ENCODE results near the gene ATP7B. TPM values are rescaled to one million over a fixed set of nuclear protein-coding genes. Genes with fewer than 3 reads are reported as not detected.
"Not testable (repeated sequence)": the region's sequence is repeated elsewhere in the genome, so short reads cannot be mapped to it uniquely, and the experiment has no call there.

Gene ATP7B
- total RNA-seq, 1 experiment from 2014 or later: 0.84 TPM

DNA sequence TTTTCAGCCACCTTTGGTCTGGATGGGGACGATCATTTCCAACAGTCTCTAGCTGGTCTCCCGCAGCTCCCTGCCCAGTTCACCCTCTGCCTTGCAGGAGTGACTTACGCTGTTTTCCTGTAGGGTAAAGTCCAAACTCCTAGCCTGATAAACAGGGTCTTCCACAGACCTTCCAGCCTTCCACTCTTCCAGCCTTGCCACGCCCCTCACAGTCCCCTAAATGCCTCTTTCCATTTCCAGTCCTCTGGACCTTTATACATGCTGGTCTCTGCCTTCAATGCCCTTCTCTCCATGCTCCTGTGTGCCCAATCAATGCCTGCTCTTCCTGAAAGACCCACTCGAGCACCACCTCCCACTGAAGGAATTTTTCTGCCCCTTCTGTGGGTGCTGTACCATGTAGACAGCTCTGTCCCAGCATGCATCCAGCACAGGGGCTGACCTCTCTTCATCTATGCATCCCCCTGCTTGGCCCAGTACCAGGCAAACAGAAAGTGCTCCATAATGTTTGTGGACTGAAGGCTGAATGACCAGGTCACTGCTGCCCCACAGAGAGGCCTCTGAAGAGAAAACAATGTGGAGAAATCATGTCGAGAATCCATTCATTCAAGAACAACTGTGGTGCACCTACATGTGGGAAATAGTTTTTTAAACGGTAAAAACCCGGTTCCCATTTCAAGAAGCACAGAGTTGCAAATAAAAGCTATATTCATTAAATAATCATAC lies 4.6 kb downstream of the ATP7B start:
- no peak for DNase-seq (ENCODE audit: low read depth)

DNA sequence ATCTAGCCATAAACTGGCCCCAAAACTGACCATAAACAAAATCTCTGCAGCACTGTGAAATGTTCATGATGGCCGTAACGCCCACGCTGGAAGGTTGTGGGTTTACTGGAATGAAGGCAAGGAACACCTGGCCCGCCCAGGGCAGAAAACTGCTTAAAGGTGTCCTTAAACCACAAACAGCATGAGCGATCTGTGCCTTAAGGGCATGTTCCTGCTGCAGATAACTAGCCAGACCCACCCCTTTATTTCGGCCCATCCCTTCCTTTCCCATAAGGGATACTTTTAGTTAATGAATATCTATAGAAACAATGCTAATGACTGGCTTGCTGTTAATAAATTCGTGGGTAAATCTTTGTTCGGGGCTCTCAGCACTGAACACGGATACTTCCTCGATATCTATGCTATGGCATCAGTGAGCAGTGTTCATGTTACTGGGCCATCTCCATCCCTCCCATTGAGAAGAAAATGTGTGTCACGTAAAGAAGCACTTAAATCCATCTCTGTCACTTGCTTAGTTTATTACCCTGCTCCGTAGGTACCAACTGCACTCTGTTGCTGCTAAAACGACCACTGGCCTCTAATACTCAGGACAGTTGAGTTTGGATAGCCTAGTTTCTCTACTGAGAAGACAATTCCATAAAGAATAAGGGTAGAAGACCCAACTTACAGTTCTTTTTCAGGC lies 5.3 kb downstream of the ATP7B start:
- no peak for DNase-seq (ENCODE audit: low read depth)

DNA sequence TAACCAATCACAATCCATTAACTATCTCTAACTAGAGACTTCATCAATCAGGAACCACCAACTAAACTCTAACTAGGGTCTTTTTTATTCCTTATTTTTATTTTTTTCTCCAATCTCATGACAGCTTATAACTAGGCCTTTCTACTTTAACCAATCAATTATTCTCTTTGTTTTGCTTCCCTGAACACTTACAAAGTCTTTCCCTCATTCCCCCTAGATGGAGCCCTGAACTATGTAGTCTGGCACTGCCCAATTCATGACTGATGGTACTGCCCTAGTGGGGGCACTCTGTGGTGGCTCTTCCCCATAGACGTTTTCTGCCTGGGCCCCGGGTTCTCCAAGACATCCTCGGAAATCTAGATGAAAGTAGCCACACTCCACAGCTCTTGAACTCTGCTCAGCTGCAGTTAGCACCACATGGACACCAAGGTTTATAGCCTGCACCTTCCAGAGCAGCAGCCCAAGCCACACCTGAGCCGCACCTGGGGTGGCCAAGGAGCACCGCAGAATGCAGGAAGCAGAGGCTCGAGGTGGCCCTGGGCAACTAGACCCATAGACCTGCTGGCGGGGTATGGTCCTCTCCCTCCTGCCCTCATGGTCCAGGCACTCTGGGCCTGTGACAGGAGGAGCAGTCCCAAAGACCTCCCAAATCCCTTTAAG lies 6.6 kb downstream of the ATP7B start:
- DNase-seq (ENCODE audit: low read depth): no peak

DNA sequence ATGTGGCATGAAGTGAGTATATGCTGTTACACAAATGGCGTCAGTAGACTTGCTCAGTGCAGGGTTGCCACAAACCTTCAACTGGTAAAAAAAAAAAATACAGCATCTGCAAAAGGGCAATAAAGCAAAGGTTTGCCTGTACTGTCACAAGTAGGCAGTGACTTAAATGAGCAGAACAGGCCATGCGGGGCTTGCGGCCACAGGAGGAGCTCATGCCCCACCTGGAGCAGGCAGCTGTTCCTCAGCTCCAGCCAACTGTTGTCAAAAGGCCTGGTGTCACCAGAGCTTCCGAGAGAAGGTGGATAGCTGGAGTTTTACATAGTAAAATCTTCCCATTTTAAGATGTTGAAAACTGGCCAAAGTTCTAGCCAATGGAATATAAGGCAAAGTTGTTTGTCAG lies 7.7 kb downstream of the ATP7B start:
- DNase-seq (ENCODE audit: low read depth): no peak

DNA sequence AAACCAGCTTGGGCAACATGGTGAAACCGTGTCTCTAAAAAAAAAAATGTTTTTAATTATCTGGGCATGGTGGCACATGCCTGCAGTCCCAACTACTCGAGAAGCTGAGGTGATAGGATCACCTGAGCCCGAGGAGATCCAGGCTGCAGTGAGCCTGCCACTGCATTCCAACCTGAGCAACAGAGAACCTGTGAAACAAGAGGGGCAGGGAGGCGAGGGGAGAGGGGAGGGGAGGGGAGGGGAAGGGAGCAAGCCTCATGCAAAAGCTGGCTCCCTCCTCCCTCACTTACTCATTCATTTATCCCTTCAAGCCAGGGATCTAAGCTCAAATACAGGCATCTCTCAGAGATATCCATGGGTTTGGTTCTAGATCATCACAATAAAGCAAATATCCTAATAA lies 8.9 kb downstream of the ATP7B start:
- DNase-seq (ENCODE audit: low read depth): no peak

DNA sequence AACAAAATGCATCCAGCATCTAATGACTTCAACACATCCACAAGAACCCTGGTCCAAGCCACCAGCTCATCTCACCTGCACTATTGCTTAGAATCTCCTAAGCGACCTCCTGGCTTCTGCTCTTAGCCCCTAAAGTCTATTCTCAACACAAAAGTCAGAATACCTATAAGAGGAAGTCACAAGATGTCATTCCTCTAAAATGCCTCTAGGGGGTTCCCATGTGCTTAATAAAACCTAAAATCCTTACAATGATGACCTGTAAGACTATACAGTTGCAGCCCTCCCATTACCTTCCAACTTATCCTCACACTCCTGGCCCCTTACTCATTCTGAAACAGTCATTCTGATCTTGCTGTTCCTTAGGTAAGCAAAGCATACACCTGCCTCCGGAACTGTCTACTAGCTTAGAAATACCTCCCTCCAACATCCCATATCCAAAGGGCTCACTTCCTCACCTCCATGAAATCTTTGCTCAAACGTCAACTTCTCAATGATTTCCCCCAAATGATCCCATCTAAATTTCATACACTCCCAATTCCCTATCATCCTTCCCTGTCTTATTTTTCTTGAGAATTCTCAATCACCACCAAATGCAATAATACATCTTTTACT lies 10.0 kb downstream of the ATP7B start:
- peak; percentile 40 for DNase-seq (ENCODE audit: low read depth)

DNA sequence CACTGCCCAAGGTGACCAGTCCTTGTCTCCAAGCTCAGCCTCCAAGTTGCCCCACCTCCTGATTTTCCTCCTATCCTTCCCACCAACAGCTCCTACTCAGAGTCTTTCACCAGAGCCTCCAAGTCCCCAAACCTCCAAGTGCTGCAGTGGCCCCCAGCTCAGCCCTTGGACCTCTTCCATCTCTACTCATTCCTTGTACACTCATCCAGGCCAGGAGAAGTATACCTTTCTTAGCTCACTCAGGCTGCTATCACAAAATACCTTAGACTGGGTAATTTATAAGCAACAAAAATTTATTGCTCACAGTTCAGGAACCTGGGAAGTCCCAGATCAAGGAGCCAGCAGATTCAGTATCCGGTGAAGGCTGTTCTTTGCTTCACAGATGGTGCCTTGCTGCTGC lies 11.3 kb downstream of the ATP7B start:
- DNase-seq (ENCODE audit: low read depth): no peak

DNA sequence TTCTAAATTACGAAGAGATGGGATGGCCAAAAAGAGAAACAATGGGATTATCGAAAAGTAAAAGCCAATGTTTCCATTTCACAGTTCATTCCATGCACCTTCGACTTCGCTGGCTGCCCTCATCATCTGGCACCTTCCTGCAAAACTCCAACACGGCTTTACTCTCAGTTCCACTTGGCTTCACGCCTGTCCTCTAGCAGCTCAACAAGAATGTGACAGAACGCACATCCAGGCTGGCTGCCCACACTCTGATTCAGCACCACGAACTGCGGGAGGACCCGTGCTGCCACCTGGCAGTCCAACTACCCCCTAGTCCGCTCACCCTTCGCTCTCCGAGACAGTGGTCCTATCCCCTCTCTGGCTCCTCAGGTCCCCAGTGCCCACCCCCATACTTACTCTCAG lies 11.7 kb downstream of the ATP7B start:
- DNase-seq (ENCODE audit: low read depth): no peak

DNA sequence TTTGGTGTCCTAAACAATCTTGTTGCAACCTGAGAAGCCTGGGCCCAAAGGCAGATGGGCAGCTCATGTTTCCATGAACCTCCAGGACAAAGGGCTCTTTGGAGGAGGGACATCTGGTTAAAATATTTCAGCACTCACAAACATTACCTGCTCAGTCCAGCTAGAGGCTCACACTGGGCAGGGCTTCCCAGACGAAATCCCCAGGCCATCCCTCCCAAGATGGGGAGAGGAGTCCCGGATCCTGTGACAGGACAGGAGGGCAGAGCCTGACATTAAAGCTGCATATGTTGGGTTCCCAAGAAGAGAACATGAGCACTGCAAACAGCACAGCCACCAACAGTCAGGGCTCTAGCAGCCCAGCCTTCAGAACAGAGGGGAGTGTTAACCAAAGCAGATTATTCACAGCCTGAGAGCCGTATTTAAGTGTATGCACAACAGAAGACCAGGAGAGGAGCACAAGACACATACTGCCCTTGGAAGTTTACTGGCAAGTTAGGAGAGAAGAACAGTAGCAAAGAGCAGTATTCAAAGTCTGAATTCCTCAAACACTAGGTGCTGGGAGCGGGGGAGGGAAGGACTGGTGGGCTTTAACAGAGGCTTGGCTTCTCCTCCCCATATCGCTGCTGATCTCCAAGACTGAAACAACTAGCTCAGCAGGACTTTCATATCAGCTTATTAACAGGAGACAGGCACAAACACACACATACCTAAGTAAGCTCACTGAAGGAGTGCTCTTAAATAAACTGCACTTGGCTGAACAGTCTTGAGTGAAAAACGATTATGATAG lies 12.3 kb downstream of the ATP7B start:
- no peak for DNase-seq (ENCODE audit: low read depth)

DNA sequence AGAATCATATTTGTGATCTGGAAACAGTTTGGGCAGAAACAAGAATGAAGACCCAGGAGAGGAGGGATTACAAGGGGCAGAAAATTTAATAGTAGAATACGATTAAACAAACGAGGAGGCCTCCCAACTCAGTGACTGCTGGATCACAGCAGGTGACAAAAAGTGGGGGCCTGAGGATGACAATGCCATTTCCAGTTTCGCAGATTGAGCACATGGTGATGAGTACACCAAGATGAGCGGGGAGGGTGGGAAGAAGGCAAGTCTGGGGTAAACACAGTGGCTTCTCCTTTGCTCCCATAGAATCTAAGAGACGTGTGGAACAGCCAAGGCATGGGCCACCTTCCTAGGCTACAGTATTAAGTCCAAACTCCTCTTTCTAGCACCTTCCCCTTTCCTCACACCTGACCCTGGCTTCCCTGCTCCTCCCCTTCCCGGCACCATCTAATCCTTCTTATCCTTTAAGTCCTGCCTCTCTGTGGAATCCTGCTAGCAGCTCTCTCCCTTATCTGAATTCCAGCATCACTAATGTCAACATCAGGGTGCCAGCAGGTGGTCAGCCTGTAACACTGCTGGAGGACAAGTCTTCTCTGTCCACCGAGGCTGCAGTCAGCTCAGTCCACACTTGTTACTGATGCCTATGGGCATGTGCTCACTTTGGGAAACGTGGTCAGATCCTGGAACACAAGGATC lies 13.5 kb downstream of the ATP7B start:
- DNase-seq (ENCODE audit: low read depth): no peak

DNA sequence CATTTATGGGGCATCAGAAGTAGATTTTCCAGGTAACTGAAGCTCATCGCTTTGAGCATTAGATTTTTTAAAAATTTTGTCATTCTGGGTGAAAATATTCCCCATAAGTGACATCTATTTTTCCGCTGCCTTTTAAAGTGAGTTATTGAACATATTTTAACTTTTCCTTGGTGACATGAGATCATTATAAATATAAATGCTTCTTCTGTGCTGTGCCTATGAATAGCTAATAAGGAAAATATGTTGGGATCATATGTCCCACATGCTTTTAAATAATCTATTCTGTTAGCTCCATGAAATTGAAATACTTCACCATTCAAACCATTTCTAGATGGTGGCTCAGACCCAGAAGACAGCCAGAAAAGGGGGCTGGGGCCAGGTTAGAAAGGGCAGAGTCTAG lies 14.1 kb downstream of the ATP7B start:
- DNase-seq (ENCODE audit: low read depth): no peak

DNA sequence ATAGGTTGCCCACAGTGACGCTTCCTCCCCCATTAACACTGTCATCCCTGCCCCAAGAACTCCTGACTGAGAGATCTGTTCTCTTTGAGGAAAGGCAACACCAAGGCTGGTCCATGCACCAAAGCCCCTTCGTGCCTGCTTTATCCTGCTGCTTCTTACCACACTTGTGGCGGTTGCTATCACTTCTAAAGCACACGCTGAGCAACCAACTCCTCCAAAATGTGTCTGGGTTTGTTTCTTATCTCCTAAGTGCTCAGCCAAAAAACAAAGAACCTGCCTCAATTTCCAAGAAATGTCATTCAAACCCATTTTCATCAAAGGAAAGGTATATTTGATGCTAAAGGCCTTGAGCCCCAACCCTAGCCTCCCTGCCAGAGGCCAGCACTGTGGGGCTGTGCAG lies 14.6 kb downstream of the ATP7B start:
- DNase-seq (ENCODE audit: low read depth): no peak

DNA sequence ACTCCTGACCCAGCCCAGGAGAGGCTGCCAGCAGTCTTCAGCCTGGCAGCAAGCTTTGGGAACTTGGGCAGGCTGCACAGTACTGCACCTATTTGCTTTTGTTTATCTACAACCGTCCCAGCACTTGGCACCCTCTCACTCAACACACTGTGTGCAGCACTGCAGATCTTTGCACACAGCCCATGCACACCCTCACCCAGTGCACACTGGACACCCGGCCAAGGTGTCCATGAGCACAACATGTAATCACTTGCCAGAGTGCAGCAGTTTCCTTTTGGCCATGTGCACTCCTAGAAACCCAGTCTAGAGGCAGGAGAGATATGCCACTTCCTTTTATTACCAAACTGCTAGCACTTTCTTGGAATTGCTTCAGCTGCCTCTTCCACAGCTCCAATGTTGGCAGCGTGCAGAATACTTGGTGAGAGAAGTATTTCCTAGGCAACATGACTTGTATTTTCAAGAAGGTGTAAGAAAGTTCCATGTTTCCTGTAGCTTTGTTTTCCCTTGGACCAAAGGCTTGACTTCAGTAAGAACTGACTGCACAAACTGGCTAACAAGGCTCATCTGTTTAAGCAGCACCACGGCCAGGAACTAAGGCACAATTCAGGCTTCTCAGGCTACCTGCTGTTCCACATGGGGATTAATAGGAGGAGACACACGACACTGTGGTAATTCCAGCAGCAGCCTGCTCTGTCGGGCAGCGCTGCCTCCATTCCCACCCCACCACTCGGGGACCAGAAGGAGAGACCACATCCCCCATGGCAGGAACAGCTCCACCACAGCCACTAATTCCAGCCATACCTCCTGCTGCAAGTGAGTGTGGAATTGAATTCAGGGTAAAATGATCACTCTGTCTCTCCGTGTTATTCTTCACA lies 15.3 kb downstream of the ATP7B start:
- no peak for DNase-seq (ENCODE audit: low read depth)

DNA sequence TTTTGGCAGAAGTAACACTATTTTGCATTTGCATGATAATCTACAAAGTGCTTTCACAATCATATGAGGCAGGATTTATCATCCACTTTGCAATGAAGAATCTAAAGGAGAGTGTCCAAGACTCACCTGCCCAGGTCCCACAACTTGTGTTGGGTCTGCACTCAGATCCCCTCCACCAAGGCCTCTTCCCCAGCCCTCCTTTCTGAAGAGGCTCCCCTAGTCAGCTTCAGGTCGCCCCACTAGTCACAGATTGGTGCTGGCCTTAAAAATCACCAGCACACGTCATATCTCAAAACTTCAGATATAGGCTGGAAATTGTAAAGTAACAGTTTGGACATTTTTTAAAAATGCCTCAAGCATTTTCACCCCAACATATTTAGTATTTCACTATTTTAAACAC lies 17.5 kb downstream of the ATP7B start:
- no peak for DNase-seq (ENCODE audit: low read depth)

DNA sequence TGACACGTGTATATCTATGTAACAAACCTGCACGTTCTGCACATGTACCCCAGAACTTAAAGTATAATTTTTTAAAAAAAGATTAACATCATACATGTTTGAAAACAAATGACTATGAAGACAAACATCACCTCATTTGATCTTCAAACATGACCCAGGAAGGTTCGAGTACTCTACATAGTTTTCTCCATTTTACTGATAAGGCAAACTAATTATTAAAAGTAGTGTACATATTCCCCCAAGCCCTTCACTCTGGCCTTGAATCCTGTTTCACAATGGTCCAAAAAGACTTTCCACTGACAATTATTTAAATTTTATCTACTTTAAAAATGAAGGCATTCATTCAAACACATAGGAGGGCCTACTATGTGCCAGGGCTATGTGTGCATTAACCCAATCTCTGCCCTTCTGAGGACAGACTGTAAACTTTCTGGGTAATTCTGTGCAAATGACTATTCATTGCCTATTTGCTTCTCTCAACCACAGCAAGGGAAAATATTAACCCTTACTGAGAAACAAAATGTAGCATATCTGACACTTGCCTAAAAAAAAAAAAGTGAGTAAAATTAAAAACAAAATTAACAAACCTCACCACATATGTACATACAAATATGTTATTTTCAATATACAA lies 22.1 kb downstream of the ATP7B start:
- DNase-seq (ENCODE audit: low read depth): no peak

DNA sequence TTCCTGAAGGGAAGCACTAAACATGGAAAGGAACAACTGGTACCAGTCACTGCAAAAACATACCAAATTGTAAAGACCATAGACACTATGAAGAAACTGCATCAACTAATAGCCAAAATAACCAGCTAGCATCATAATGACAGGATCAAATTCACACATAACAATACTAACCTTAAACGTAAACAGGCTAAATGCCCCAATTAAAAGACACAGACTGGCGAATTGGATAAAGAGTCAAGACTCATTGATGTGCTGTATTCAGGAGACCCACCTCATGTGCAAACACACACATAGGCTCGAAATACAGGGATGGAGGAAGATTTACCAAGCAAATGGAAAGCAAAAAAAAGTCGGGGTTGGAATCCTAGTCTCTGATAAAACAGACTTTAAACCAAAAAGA lies 26.3 kb downstream of the ATP7B start:
- not testable (repeated sequence) for DNase-seq (ENCODE audit: low read depth)

DNA sequence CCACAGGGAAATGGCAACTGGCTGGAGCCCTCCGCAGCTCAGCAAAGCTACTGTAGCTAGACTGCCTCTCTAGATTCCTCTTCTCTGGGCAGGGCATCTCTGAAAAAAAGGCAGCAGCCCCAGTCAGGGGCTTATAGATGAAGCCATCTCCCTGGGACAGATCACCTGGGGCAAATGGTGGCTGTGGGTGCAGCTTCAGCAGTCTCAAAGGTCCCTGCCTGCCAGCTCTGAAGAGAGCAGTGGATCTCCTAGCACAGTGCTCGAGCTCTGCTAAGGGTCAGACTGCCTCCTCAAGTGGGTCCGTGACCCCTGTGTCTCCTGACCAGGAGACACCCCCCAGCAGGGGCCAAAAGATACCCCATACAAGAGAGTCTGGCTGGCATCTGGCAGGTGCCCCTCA lies 28.0 kb downstream of the ATP7B start:
- DNase-seq (ENCODE audit: low read depth): not testable (repeated sequence)

DNA sequence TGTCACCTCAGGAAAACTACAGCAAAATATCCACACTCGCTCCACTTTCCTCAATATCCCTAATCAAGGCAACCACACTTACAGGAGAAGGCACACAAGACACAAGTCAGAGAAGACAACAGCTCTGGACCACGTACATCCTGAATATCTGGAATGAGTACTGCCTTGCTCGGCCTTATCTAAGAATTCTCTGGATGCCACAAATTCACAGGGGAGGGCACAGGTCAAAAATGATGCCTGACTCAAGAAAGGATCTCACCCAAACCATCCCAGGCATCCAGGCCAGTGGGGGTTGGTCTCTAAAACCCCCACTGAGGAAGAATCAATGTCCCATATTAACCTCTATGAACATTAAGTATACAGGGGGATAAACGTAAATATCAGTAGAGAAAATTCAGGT lies 29.9 kb downstream of the ATP7B start:
- DNase-seq (ENCODE audit: low read depth): no peak

DNA sequence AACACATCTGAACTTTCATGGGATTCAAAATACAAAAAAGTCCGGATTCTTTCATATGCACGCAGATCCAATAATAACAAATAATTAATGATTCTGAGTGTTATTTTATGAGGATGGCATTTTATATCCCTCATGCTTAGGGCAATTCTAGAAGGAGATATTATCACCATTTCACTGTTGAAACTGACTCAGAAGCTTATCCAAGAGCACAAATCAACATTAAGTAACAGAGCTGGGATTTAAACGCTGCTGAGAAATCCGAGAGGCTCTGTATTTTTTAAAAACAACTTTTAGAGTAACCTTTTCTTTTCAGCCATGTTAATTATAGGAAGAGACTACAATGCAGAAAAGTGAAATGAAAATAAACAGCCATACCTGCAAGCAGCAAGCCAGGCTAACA lies 30.3 kb downstream of the ATP7B start:
- no peak for DNase-seq (ENCODE audit: low read depth)
